ENCODE results near the gene HOXC12.

DNA sequence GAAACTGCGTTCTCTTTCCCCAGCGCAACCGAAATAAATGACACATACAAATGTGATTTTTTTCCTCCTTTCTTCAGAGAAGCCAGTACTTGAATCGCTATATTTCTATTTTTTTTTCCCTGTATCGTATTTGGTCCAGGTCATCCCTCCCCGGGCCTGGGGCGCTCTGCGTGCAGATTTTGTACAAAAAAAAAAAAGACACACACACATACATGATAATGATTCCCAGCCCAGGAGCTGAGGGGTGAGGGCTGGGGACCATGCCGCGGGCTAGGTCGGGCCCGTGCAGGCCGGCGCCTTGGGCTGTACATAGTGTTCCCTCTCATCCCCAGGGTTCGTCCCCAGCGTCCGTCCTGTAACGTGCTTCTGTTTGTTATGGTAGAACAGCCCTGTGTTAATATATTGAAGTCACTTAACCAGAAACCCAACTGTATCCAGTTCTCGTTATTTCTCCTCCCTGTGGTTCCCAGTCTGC lies 48.2 kb downstream of the HOXC12 start:
- TF ChIP-seq, protein P1, sequence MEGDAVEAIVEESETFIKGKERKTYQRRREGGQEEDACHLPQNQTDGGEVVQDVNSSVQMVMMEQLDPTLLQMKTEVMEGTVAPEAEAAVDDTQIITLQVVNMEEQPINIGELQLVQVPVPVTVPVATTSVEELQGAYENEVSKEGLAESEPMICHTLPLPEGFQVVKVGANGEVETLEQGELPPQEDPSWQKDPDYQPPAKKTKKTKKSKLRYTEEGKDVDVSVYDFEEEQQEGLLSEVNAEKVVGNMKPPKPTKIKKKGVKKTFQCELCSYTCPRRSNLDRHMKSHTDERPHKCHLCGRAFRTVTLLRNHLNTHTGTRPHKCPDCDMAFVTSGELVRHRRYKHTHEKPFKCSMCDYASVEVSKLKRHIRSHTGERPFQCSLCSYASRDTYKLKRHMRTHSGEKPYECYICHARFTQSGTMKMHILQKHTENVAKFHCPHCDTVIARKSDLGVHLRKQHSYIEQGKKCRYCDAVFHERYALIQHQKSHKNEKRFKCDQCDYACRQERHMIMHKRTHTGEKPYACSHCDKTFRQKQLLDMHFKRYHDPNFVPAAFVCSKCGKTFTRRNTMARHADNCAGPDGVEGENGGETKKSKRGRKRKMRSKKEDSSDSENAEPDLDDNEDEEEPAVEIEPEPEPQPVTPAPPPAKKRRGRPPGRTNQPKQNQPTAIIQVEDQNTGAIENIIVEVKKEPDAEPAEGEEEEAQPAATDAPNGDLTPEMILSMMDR (IDR thresholded peaks at IDR 0.05) = no peak
- TF ChIP-seq POLR2A (IDR thresholded peaks at IDR 0.05) = no peak

Measured in adrenal gland (tissue), 5 donors.